ENCODE measurements around the gene TRAFD1.

The TRAFD1 gene

DNA sequence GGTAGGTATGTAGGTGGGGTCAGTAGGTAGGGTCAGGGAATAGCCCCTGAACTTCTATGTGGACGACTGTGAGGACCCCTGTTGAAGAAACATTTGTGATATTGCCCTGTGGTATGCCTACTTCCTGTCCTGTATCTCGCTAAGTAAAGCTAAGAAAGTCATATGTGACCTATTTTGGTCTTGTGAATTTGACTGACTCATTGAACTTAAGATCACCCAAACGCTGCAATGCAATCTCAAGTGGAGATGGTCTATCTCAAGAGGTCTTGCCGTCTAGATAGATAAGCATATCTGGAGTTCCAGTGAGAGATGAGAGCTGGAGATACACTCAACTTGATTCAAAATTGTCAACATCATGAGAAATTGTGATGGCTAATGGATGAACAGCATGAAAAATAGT lies 73.8 kb downstream of the TRAFD1 start:
- DNase-seq (ENCODE audit: low spot score), result no peak

Measured in SW480 (cell line).